GM12878 (cell line): ENCODE measurements around the gene AEN. TPM values are rescaled to one million over a fixed set of nuclear protein-coding genes. Genes with fewer than 3 reads are reported as not detected.

Source experiments
- ASH2L ChIP-seq: fragments of 300-600, 200-600 bp; sonication (generic); IDR thresholded peaks from 2 replicates; pipeline ENCODE4 v1.6.1; 2017; ENCODE audit warnings: low read depth, mild to moderate bottlenecking, borderline replicate concordance
- DPF2 ChIP-seq: fragments of 450-650 bp; IDR thresholded peaks from 2 replicates; pipeline ENCODE4 v1.6.1; 2017; ENCODE audit warnings: mild to moderate bottlenecking
- ESRRA ChIP-seq: IDR thresholded peaks from 2 replicates; pipeline ENCODE4 v1.6.1; 2012; ENCODE audit warnings: mild to moderate bottlenecking, low read length, improper control_type of control experiment
- ETV6 ChIP-seq, 2 experiments: fragments of 450-650 bp in 1 of 2; IDR thresholded peaks in 1 of 2; conservative IDR thresholded peaks in 1 of 2; 2 replicates each; pipeline ENCODE4 v1.6.1; 2014; ENCODE audit warnings: antibody characterized with exemption in 1 of 2, borderline replicate concordance in 1 of 2, low read depth in 1 of 2, mild to moderate bottlenecking in 1 of 2, moderate library complexity in 1 of 2
- IKZF1 ChIP-seq: fragments of 450-650 bp; conservative IDR thresholded peaks from 2 replicates; pipeline ENCODE4 v1.6.1; 2017; ENCODE audit warnings: antibody characterized with exemption, mild to moderate bottlenecking
- MTA3 ChIP-seq: IDR thresholded peaks from 2 replicates; pipeline ENCODE4 v1.6.1; 2012; ENCODE audit warnings: low read length, inconsistent platforms, borderline replicate concordance
- MXI1 ChIP-seq: fragments of 150-350 bp; IDR thresholded peaks from 2 replicates; pipeline ENCODE4 v1.6.1; 2011; ENCODE audit warnings: low read depth, mild to moderate bottlenecking, inconsistent platforms, low read length, improper control_type of control experiment
- NFYA ChIP-seq: IDR thresholded peaks from 2 replicates; pipeline ENCODE4 v1.6.1; 2011; ENCODE audit warnings: low read depth, mild to moderate bottlenecking, low read length, improper control_type of control experiment, borderline replicate concordance
- PAX5 ChIP-seq: IDR thresholded peaks from 2 replicates; pipeline ENCODE4 v1.6.1; 2011; ENCODE audit warnings: low read depth, low read length, borderline replicate concordance
- POU2F2 ChIP-seq: IDR thresholded peaks from 3 replicates; pipeline ENCODE4 v1.6.1; 2011; ENCODE audit warnings: low read depth, mild to moderate bottlenecking, low read length, borderline replicate concordance
- RAD51 ChIP-seq: fragments of 450-650 bp; IDR thresholded peaks from 2 replicates; pipeline ENCODE4 v1.6.1; 2016; ENCODE audit warnings: moderate library complexity, mild to moderate bottlenecking, inconsistent platforms
- ZNF384 ChIP-seq: IDR thresholded peaks from 2 replicates; pipeline ENCODE4 v1.6.1; 2012; ENCODE audit warnings: low read depth, mild to moderate bottlenecking, low read length, improper control_type of control experiment, borderline replicate concordance
- polyA plus RNA-seq, 11 experiments: library from polyadenylated mRNA; depleted of rRNA in 4 of 11; unstranded in 6 of 11; stranded (reverse) in 5 of 11; fragments of >200 nt; fragmentation: Nextera tagmentation in 4 of 11; fragmentation: Illumina TruSeq in 1 of 11; extraction: Ambion mirVana in 4 of 11; extraction: Trizol in 1 of 11; gene quantifications; 1 replicate in 1 of 11; 2 replicates in 10 of 11; pipeline versions ENCODE4 v1.2.1 to v1.2.3, GENCODE V29; 2011 to 2016; ENCODE audit warnings: inconsistent platforms in 2 of 11, missing spikeins in 2 of 11, low read depth in 1 of 11
- total RNA-seq, 4 experiments: library from RNA; depleted of rRNA in 3 of 4; stranded (reverse); fragments of >200 nt in 3 of 4; fragmentation: Illumina TruSeq in 1 of 4; extraction: Trizol in 1 of 4; gene quantifications; 2 replicates each; pipeline versions ENCODE4 v1.2.1 to v1.2.3, GENCODE V29; 2013 to 2021
- TF ChIP-seq, protein P1 (sequence below): fragments of 450-650 bp; IDR thresholded peaks from 2 replicates; pipeline ENCODE4 v1.6.1; 2016; ENCODE audit warnings: mild to moderate bottlenecking
- TF ChIP-seq, protein P2 (sequence below): fragments of 450-650 bp; IDR thresholded peaks from 2 replicates; pipeline ENCODE4 v1.6.1; 2017; ENCODE audit warnings: mild to moderate bottlenecking, moderate library complexity
- TF ChIP-seq, protein P3 (sequence below): IDR thresholded peaks from 2 replicates; pipeline ENCODE4 v1.6.1; 2011; ENCODE audit warnings: borderline replicate concordance, low read depth, mild to moderate bottlenecking, moderate library complexity, mixed read lengths, low read length; ENCODE audit not compliant: insufficient read depth; ENCODE audit errors: extremely low read length
- TF ChIP-seq, protein P4 (sequence below): fragments of 450-650 bp; IDR thresholded peaks from 2 replicates; pipeline ENCODE4 v1.6.1; 2017; ENCODE audit warnings: antibody characterized with exemption, mild to moderate bottlenecking, moderate library complexity
- TF ChIP-seq, protein P5 (sequence below): fragments of 450-650 bp; formaldehyde crosslinking; IDR thresholded peaks from 2 replicates; pipeline ENCODE4 v1.4.0; 2020; ENCODE audit warnings: mild to moderate bottlenecking, moderate library complexity

The AEN gene
- total and polyA plus RNA-seq, 10 of the 15 experiments (the other 5 are each of a cell fraction or from before 2014, with no cell fraction given): 11.7 to 81.2 (median 53.7) TPM

DNA sequence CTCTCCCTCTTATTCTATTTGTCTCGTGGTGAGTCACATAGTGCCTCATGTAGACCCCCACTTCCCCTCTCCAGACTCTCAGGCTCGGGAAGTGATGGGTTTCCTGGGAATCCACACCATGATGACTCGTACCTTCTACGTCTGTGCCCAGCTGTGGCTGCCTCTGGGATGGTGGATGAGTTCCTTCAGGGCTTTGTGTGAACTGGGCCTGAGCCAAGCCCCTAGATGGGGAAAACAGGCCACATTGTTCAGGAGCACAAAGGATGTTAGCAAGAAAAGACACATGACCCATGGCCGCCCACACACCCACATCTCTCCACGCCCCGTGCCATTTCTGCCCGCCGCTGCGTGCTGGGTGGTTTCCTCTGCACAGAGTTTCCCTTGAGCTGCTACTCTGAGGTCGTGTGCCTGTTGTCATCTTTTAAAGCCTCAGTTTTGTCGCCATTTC, 28.2 kb downstream of the AEN start (continued):
- TF ChIP-seq, protein P1, sequence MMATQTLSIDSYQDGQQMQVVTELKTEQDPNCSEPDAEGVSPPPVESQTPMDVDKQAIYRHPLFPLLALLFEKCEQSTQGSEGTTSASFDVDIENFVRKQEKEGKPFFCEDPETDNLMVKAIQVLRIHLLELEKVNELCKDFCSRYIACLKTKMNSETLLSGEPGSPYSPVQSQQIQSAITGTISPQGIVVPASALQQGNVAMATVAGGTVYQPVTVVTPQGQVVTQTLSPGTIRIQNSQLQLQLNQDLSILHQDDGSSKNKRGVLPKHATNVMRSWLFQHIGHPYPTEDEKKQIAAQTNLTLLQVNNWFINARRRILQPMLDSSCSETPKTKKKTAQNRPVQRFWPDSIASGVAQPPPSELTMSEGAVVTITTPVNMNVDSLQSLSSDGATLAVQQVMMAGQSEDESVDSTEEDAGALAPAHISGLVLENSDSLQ: no peak
- TF ChIP-seq, protein P2, sequence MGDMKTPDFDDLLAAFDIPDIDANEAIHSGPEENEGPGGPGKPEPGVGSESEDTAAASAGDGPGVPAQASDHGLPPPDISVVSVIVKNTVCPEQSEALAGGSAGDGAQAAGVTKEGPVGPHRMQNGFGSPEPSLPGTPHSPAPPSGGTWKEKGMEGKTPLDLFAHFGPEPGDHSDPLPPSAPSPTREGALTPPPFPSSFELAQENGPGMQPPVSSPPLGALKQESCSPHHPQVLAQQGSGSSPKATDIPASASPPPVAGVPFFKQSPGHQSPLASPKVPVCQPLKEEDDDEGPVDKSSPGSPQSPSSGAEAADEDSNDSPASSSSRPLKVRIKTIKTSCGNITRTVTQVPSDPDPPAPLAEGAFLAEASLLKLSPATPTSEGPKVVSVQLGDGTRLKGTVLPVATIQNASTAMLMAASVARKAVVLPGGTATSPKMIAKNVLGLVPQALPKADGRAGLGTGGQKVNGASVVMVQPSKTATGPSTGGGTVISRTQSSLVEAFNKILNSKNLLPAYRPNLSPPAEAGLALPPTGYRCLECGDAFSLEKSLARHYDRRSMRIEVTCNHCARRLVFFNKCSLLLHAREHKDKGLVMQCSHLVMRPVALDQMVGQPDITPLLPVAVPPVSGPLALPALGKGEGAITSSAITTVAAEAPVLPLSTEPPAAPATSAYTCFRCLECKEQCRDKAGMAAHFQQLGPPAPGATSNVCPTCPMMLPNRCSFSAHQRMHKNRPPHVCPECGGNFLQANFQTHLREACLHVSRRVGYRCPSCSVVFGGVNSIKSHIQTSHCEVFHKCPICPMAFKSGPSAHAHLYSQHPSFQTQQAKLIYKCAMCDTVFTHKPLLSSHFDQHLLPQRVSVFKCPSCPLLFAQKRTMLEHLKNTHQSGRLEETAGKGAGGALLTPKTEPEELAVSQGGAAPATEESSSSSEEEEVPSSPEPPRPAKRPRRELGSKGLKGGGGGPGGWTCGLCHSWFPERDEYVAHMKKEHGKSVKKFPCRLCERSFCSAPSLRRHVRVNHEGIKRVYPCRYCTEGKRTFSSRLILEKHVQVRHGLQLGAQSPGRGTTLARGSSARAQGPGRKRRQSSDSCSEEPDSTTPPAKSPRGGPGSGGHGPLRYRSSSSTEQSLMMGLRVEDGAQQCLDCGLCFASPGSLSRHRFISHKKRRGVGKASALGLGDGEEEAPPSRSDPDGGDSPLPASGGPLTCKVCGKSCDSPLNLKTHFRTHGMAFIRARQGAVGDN: peak; percentile 75
- TF ChIP-seq DPF2 (0 out of 2 replicates have a peak, but pooled peaks have one; percentile 21), MTA3 (no peak), ZNF384 (no peak), NFYA (no peak), ASH2L (no peak), ESRRA (no peak), IKZF1 (peak; percentile 71), POU2F2 (no peak), RAD51 (peak; percentile 72), MXI1 (peak; percentile 47; the same call in 1 of the 2 replicates), ETV6 (conservative IDR thresholded peaks at IDR 0.05 in 1 of 2, IDR thresholded peaks at IDR 0.05 in 1 of 2; ENCODE audit: borderline replicate concordance in 1 of 2, low read depth in 1 of 2) (no peak), PAX5 (0 out of 2 replicates have a peak, but pooled peaks have one; percentile 13)
- TF ChIP-seq, protein P3, sequence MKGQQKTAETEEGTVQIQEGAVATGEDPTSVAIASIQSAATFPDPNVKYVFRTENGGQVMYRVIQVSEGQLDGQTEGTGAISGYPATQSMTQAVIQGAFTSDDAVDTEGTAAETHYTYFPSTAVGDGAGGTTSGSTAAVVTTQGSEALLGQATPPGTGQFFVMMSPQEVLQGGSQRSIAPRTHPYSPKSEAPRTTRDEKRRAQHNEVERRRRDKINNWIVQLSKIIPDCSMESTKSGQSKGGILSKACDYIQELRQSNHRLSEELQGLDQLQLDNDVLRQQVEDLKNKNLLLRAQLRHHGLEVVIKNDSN: peak; percentile 38
- TF ChIP-seq, protein P4, sequence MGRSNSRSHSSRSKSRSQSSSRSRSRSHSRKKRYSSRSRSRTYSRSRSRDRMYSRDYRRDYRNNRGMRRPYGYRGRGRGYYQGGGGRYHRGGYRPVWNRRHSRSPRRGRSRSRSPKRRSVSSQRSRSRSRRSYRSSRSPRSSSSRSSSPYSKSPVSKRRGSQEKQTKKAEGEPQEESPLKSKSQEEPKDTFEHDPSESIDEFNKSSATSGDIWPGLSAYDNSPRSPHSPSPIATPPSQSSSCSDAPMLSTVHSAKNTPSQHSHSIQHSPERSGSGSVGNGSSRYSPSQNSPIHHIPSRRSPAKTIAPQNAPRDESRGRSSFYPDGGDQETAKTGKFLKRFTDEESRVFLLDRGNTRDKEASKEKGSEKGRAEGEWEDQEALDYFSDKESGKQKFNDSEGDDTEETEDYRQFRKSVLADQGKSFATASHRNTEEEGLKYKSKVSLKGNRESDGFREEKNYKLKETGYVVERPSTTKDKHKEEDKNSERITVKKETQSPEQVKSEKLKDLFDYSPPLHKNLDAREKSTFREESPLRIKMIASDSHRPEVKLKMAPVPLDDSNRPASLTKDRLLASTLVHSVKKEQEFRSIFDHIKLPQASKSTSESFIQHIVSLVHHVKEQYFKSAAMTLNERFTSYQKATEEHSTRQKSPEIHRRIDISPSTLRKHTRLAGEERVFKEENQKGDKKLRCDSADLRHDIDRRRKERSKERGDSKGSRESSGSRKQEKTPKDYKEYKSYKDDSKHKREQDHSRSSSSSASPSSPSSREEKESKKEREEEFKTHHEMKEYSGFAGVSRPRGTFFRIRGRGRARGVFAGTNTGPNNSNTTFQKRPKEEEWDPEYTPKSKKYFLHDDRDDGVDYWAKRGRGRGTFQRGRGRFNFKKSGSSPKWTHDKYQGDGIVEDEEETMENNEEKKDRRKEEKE: no peak
- TF ChIP-seq, protein P5, sequence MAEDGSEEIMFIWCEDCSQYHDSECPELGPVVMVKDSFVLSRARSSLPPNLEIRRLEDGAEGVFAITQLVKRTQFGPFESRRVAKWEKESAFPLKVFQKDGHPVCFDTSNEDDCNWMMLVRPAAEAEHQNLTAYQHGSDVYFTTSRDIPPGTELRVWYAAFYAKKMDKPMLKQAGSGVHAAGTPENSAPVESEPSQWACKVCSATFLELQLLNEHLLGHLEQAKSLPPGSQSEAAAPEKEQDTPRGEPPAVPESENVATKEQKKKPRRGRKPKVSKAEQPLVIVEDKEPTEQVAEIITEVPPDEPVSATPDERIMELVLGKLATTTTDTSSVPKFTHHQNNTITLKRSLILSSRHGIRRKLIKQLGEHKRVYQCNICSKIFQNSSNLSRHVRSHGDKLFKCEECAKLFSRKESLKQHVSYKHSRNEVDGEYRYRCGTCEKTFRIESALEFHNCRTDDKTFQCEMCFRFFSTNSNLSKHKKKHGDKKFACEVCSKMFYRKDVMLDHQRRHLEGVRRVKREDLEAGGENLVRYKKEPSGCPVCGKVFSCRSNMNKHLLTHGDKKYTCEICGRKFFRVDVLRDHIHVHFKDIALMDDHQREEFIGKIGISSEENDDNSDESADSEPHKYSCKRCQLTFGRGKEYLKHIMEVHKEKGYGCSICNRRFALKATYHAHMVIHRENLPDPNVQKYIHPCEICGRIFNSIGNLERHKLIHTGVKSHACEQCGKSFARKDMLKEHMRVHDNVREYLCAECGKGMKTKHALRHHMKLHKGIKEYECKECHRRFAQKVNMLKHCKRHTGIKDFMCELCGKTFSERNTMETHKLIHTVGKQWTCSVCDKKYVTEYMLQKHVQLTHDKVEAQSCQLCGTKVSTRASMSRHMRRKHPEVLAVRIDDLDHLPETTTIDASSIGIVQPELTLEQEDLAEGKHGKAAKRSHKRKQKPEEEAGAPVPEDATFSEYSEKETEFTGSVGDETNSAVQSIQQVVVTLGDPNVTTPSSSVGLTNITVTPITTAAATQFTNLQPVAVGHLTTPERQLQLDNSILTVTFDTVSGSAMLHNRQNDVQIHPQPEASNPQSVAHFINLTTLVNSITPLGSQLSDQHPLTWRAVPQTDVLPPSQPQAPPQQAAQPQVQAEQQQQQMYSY: no peak
